Fibroblast of mammary gland (primary cell): ENCODE measurements around the gene WDR72.
"Not testable (repeated sequence)": the region's sequence is repeated elsewhere in the genome, so short reads cannot be mapped to it uniquely, and the experiment has no call there.

ENCODE experiments used
- DNase-seq: peaks from one replicate; pipeline ENCODE4 v3.0.0-alpha.2; 2010; ENCODE audit warnings: low read depth
- H3K4me3 ChIP-seq: 2 replicates; pipeline ENCODE4 v1.5.1; 2011; ENCODE audit warnings: low read depth, mild to moderate bottlenecking, low read length, moderate library complexity; ENCODE audit not compliant: control insufficient read depth
- CTCF ChIP-seq: conservative IDR thresholded peaks from 2 replicates; pipeline ENCODE4 v1.5.1; 2011; ENCODE audit warnings: low read depth, low read length, inconsistent platforms; ENCODE audit not compliant: control insufficient read depth, insufficient read depth

Gene WDR72

GRCh38 chr15:53558384-53558783 is 201.1 kb downstream of the WDR72 start:
- DNase-seq, result no peak
- H3K4me3 ChIP-seq, result no peak overlapping the region
- no peak for TF ChIP-seq CTCF

GRCh38 chr15:53555226-53555625 is 204.2 kb downstream of the WDR72 start:
- H3K4me3 ChIP-seq, result no peak overlapping the region
- no peak for TF ChIP-seq CTCF
- DNase-seq, result no peak

- no peak for DNase-seq
- H3K4me3 ChIP-seq, result no peak overlapping the region
- no peak for TF ChIP-seq CTCF
These were observed 209.7 kb downstream of the WDR72 start for GRCh38 chr15:53549697-53550305.

GRCh38 chr15:53548236-53548635 is 211.2 kb downstream of the WDR72 start:
- no peak for DNase-seq
- TF ChIP-seq CTCF, result no peak
- H3K4me3 ChIP-seq, result no peak overlapping the region

GRCh38 chr15:53540626-53541300 is 218.7 kb downstream of the WDR72 start:
- not testable (repeated sequence) for DNase-seq, H3K4me3 ChIP-seq

GRCh38 chr15:53539878-53540277 is 219.6 kb downstream of the WDR72 start:
- no peak overlapping the region for H3K4me3 ChIP-seq
- no peak for TF ChIP-seq CTCF
- DNase-seq, result no peak

GRCh38 chr15:53536479-53537120 is 222.9 kb downstream of the WDR72 start:
- DNase-seq, result no peak
- no peak overlapping the region for H3K4me3 ChIP-seq
- TF ChIP-seq CTCF, result no peak
